ENCODE results near the gene EVI5. TPM values are rescaled to one million over a fixed set of nuclear protein-coding genes. Genes with fewer than 3 reads are reported as not detected.
"Not testable (repeated sequence)": the region's sequence is repeated elsewhere in the genome, so short reads cannot be mapped to it uniquely, and the experiment has no call there.

EVI5 gene
- total RNA-seq, 1 experiment from 2014 or later, result 33.9 TPM

DNA sequence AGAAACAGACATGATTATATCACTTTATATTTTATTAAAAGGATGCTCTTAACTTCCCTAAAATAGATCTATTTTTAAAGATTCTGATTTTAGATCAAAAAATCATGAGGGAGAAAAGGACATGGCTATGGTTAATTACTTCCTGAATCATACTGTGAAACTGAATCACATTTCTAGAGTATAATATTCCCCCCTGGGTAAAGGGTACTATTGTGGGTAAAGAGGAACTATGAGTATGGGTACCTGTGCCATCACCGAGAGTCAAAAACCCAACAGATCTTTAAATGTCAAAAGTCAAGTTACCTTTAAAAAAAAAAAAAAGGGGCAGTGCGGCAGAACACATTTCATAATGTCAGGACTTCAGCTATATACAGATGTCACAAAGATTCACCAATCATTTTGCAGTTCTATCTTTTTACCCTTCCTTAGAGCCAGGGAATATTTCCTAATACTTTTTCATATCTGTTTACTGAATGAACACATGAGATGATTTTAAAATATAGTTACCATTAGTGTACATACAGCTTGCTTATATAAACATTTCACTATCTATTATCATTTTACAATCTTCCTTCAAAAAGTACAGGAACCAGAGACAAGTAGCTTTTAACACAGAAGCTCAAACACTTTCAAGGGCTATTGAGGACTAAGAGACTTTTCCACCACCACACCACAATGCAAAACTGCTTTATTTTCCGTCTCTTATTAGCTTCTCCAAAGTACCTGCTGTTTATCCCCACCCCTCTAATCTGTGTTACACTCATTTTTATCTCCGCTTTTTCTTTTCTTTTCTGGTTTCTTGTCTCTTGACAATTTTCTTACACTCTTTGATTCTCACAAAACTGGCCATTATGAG is 45.0 kb downstream of the EVI5 start:
- H3K4me3 Mint-ChIP-seq (ENCODE audit: low read depth, unreplicated experiment), result no peak overlapping the region
- no peaks in the 10 kb centered on the region for H3K9me3 Mint-ChIP-seq (ENCODE audit: low read depth, unreplicated experiment)
- H3K27me3 Mint-ChIP-seq (ENCODE audit: unreplicated experiment), result no peaks in the 10 kb centered on the region
- CTCF ChIA-PET, result interaction anchor here (0.6 kb wide), 1 partner anchor 256 kb away, joined by 5 read pairs; no protein-coding TSS in a partner anchor
- H3K36me3 Mint-ChIP-seq (ENCODE audit: insufficient read depth, unreplicated experiment), result peaks cover 3% of the 10 kb centered on the region
- no peak overlapping the region for H3K27ac Mint-ChIP-seq (ENCODE audit: unreplicated experiment)
- intact Hi-C loops (cut with micrococcal nuclease; ENCODE audit: unreplicated experiment), result no loop called here
- no TSS peak for BruUV-seq (replicated peaks)
- TF ChIP-seq CTCF (IDR thresholded peaks at IDR 0.05; ENCODE audit: unreplicated experiment), result no peak
- DNase-seq, result no peak
- H3K4me1 Mint-ChIP-seq (ENCODE audit: low read depth, unreplicated experiment), result no peaks in the 10 kb centered on the region

GRCh38 chr1:92736395-92736794 is 48.5 kb downstream of the EVI5 start:
- no peak overlapping the region for H3K4me3 Mint-ChIP-seq (ENCODE audit: low read depth, unreplicated experiment)
- intact Hi-C loops (cut with micrococcal nuclease; ENCODE audit: unreplicated experiment), result no loop called here
- no TSS peak for BruUV-seq (replicated peaks)

GRCh38 chr1:92730476-92730875 is 54.4 kb downstream of the EVI5 start:
- H3K9me3 Mint-ChIP-seq (ENCODE audit: low read depth, unreplicated experiment), result no peaks in the 10 kb centered on the region
- TF ChIP-seq CTCF (IDR thresholded peaks at IDR 0.05; ENCODE audit: unreplicated experiment), result no peak
- H3K27ac Mint-ChIP-seq (ENCODE audit: unreplicated experiment), result no peak overlapping the region
- CTCF ChIA-PET, result interaction anchor here (0.5 to 0.6 kb wide), 2 partner anchors 17 to 791 kb away, joined by 3 to 4 read pairs; no protein-coding TSS in a partner anchor
- no peaks in the 10 kb centered on the region for H3K27me3 Mint-ChIP-seq (ENCODE audit: unreplicated experiment)
- intact Hi-C loops (cut with micrococcal nuclease; ENCODE audit: unreplicated experiment), result no loop called here
- H3K36me3 Mint-ChIP-seq (ENCODE audit: insufficient read depth, unreplicated experiment), result peaks cover 5% of the 10 kb centered on the region
- DNase-seq, result no peak
- peaks cover 10% of the 10 kb centered on the region for H3K4me1 Mint-ChIP-seq (ENCODE audit: low read depth, unreplicated experiment)
- H3K4me3 Mint-ChIP-seq (ENCODE audit: low read depth, unreplicated experiment), result no peak overlapping the region
- BruUV-seq (replicated peaks), result no TSS peak

More at GRCh38 chr1:92736395-92736794, 48.5 kb downstream of the EVI5 start:
- Mint-ChIP-seq H3K4me1 (ENCODE audit: low read depth, unreplicated experiment) (no peaks in the 10 kb centered on the region), H3K9me3 (ENCODE audit: low read depth, unreplicated experiment) (no peaks in the 10 kb centered on the region), H3K36me3 (ENCODE audit: insufficient read depth, unreplicated experiment) (peaks cover 5% of the 10 kb centered on the region), H3K27me3 (ENCODE audit: unreplicated experiment) (no peaks in the 10 kb centered on the region), H3K27ac (ENCODE audit: unreplicated experiment) (no peak overlapping the region)
- DNase-seq, result no peak
- TF ChIP-seq CTCF (IDR thresholded peaks at IDR 0.05; ENCODE audit: unreplicated experiment), result no peak
- CTCF ChIA-PET, result interaction anchor here (0.6 to 1.2 kb wide), 2 partner anchors 12 to 426 kb away, joined by 3 to 5 read pairs; no protein-coding TSS in a partner anchor

- H3K4me1 Mint-ChIP-seq (ENCODE audit: low read depth, unreplicated experiment), result peaks cover 15% of the 10 kb centered on the region
- CTCF ChIA-PET, result no interaction called here
These were observed 56.2 kb downstream of the EVI5 start for GRCh38 chr1:92728697-92729096.

DNA sequence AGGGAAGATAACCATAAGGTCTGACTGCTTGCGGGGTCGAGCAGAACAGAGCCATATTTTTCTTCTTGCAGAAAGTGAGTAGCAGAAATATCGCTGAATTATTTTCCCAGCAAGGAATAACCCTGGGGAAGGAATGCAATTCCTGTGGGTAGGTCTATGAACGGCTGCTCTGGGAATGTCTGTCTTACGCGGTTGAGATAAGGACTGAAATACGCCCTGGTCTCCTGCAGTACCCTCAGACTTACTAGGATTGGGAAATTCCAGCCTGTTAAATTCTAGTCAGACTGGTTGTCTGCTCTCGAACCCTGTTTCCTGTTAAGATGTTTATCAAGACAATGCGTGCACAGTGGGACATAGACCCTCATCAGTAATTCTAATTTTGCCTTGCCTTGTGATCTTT is 61.2 kb downstream of the EVI5 start:
- H3K4me3 Mint-ChIP-seq (ENCODE audit: low read depth, unreplicated experiment); BruUV-seq (replicated peaks); H3K27me3 Mint-ChIP-seq (ENCODE audit: unreplicated experiment); H3K9me3 Mint-ChIP-seq (ENCODE audit: low read depth, unreplicated experiment); intact Hi-C loops (cut with micrococcal nuclease; ENCODE audit: unreplicated experiment); H3K27ac Mint-ChIP-seq (ENCODE audit: unreplicated experiment); H3K36me3 Mint-ChIP-seq (ENCODE audit: insufficient read depth, unreplicated experiment); DNase-seq: not testable (repeated sequence)
- CTCF ChIA-PET, result interaction anchor here (0.6 kb wide), 1 partner anchor 13 kb away, joined by 3 read pairs; no protein-coding TSS in a partner anchor
- peaks cover 23% of the 10 kb centered on the region for H3K4me1 Mint-ChIP-seq (ENCODE audit: low read depth, unreplicated experiment)

More at GRCh38 chr1:92728697-92729096, 56.2 kb downstream of the EVI5 start:
- Mint-ChIP-seq H3K4me3 (ENCODE audit: low read depth, unreplicated experiment) (no peak overlapping the region), H3K9me3 (ENCODE audit: low read depth, unreplicated experiment) (no peaks in the 10 kb centered on the region), H3K27me3 (ENCODE audit: unreplicated experiment) (no peaks in the 10 kb centered on the region), H3K27ac (ENCODE audit: unreplicated experiment) (no peak overlapping the region), H3K36me3 (ENCODE audit: insufficient read depth, unreplicated experiment) (no peaks in the 10 kb centered on the region)
- BruUV-seq (replicated peaks), result no TSS peak
- TF ChIP-seq CTCF (IDR thresholded peaks at IDR 0.05; ENCODE audit: unreplicated experiment), result no peak
- intact Hi-C loops (cut with micrococcal nuclease; ENCODE audit: unreplicated experiment), result no loop called here
- DNase-seq, result peak; percentile 21

All from Calu3 (cell line).